Astrocyte of the spinal cord (primary cell): Measurements from ENCODE around the gene NRXN2.

Experiments
- DNase-seq: peaks from one replicate; pipeline ENCODE4 v3.0.0; 2011; ENCODE audit warnings: low read depth, low spot score
- H3K4me3 ChIP-seq: 2 replicates; pipeline ENCODE4 v1.5.1; 2011; ENCODE audit warnings: low read depth, mild to moderate bottlenecking, low read length, moderate library complexity
- in situ Hi-C: cut with HindIII; loops from 2 replicates; pipeline ENCODE4 v1.10.0; 2017; ENCODE audit warnings: low sequenced_read_pairs
- TF ChIP-seq, protein P1 (sequence below): IDR thresholded peaks from 2 replicates; pipeline ENCODE4 v1.5.1; 2012; ENCODE audit warnings: low read depth, mild to moderate bottlenecking, low read length, inconsistent platforms

Gene NRXN2

GRCh38 chr11:64632237-64632636 is 90.8 kb downstream of the NRXN2 start:
- TF ChIP-seq, protein P1, sequence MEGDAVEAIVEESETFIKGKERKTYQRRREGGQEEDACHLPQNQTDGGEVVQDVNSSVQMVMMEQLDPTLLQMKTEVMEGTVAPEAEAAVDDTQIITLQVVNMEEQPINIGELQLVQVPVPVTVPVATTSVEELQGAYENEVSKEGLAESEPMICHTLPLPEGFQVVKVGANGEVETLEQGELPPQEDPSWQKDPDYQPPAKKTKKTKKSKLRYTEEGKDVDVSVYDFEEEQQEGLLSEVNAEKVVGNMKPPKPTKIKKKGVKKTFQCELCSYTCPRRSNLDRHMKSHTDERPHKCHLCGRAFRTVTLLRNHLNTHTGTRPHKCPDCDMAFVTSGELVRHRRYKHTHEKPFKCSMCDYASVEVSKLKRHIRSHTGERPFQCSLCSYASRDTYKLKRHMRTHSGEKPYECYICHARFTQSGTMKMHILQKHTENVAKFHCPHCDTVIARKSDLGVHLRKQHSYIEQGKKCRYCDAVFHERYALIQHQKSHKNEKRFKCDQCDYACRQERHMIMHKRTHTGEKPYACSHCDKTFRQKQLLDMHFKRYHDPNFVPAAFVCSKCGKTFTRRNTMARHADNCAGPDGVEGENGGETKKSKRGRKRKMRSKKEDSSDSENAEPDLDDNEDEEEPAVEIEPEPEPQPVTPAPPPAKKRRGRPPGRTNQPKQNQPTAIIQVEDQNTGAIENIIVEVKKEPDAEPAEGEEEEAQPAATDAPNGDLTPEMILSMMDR: no peak
- in situ Hi-C loops: no loop called here
- no peak overlapping the region for H3K4me3 ChIP-seq
- no peak for DNase-seq

DNA sequence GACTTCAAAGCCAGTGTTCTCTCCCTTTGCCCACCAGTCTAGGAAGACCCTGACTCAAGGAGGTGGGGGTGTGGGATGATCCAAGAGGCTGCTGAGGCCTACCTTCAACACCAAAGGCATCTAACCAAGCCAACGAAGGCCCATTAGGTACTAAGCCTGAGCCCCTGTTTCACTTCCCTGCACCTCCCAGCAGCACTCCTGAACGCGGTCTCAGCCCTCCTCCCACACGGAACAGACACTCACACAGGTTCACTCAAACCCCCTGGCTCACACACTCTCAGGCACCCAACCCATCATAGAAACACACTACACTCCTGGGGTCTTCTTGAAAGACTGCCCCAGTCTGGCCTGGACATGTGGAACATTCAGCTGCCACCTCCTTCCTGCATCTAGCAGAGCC is 91.3 kb downstream of the NRXN2 start:
- in situ Hi-C loops: no loop called here
- DNase-seq: no peak
- no peak overlapping the region for H3K4me3 ChIP-seq
- TF ChIP-seq, protein P1: no peak

DNA sequence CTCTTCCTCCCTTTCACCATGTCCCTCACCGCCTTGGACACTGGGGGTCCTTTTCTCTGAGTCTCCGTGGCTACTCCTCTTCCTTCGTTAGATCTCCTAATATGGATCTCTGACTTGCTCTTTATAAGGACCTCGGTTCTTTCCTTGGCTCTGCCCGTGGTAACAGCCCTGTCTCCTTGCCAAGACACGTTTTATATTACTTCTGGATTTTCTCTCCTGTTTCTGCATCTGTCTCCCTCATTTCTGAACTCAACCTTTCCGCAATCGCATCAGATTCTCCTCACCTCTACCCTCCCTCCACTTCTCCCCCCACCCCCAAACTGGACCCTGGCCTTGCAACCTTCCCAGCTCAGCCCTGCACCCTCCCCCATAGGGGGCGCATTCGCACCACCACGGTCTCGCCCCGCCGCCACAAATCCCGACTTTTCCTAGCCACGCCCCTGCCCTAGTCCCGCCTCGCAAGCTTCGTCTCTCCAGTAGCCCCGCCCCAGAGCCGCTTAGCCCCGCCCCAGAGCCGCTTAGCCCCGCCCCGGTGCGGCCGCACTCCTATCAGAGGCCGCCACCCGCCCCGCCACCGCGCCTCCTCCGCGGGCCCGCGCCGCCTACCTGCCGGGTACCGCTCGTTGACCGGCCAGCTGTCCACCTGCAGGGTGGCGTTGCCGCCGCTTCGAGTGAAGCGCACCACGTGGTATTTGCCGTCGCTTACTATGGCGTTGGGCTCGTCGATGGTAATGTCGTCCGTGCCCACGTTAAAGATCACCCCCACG is 93.0 kb downstream of the NRXN2 start:
- in situ Hi-C loops: no loop called here
- TF ChIP-seq, protein P1: peak; percentile 3
- no peak overlapping the region for H3K4me3 ChIP-seq
- no peak for DNase-seq

GRCh38 chr11:64629103-64629502 is 93.9 kb downstream of the NRXN2 start:
- in situ Hi-C loops: no loop called here
- no peak overlapping the region for H3K4me3 ChIP-seq
- no peak for DNase-seq
- TF ChIP-seq, protein P1: no peak

DNA sequence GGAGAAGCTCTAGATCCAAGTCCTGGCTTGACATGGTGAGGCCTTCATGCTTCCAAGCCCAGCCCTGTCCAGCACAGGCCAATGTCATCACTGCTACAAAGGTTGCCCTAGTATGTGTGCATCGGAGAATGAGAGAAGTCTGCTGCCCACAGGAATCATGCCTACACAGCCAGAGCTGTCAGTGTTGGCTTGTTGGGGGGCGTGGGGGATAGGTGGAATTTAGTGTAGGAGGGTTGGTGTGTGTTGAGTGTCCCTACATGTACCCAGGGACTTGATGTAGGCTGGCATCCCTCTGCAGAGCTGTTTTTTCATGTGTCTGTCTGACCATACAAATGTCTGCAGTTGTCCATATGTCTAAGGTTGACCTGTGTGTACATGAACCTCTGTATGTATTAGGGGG is 94.4 kb downstream of the NRXN2 start:
- H3K4me3 ChIP-seq: no peak overlapping the region
- TF ChIP-seq, protein P1: no peak
- in situ Hi-C loops: no loop called here
- no peak for DNase-seq

DNA sequence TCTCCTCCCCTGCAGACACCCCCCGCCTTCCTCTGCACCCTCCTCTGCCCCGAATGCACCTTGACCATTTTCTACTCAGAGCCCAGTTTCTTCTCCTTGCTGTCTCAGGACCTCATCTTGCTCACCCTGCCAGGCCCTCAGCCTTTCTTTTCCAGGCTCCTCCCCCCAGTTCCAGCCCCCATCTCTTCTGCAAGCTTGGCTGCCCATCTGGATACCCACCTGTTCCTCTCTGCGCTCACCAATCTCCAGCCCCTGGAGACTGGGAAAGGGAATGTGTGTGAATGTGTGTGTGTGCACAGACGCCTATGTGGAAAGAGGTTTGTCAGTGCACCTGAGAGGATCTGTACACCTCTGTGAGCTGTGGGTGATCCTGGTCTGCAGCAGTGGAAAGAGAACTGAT is 95.6 kb downstream of the NRXN2 start:
- in situ Hi-C loops: no loop called here
- DNase-seq: no peak
- TF ChIP-seq, protein P1: no peak
- no peak overlapping the region for H3K4me3 ChIP-seq
